ENCODE measurements around the gene ALKBH7. TPM values are rescaled to one million over a fixed set of nuclear protein-coding genes. Genes with fewer than 3 reads are reported as not detected.

ALKBH7 gene
- 40.3 and 74.1 TPM in 2 replicates for total RNA-seq

GRCh38 chr19:6372594-6373095 is at the start of gene ALKBH7:
Gene ALKBH7, plus strand, starts transcription at chr19:6372794. Its CDS starts 27 bp downstream, at chr19:6372821.

GRCh38 chr19:6333439-6333838 is 39.2 kb upstream of the ALKBH7 start, which contains the start of gene ACER1:
Gene ACER1, minus strand, starts transcription at chr19:6333612. Its CDS starts 61 bp downstream, at chr19:6333551.

GRCh38 chr19:6375411-6376010 is 2.9 kb downstream of the ALKBH7 start, which contains the start of gene PSPN:
Gene PSPN, minus strand, starts transcription at chr19:6375933. Its CDS starts 84 bp downstream, at chr19:6375849.

GRCh38 chr19:6393074-6393982 is 20.7 kb downstream of the ALKBH7 start, which contains the start of gene GTF2F1:
Gene GTF2F1, minus strand, starts transcription at chr19:6393164. Its CDS starts 169 bp downstream, at chr19:6392995.

GRCh38 chr19:6424195-6424938 is 51.8 kb downstream of the ALKBH7 start, which contains the start of gene KHSRP:
Gene KHSRP, minus strand, starts transcription at chr19:6424811. Its CDS starts 110 bp downstream, at chr19:6424701.

Other genes with a start within 250 kb of the ALKBH7 start
- gene ACSBG2, start 237.1 kb upstream of the ALKBH7 start, total RNA-seq = not detected in 2 replicates
- 3.3 and 3.9 TPM in 2 replicates for gene MLLT1, start 92.8 kb upstream of the ALKBH7 start, total RNA-seq
- gene ACER1, start 39.2 kb upstream of the ALKBH7 start, total RNA-seq = not detected in 2 replicates
- 63.8 and 73.7 TPM in 2 replicates for gene CLPP, start 11.3 kb upstream of the ALKBH7 start, total RNA-seq
- 0.61 and 1.3 TPM in 2 replicates for gene PSPN, start 3.1 kb downstream of the ALKBH7 start, total RNA-seq
- gene GTF2F1, start 20.4 kb downstream of the ALKBH7 start, total RNA-seq = 48.6 and 50.3 TPM in 2 replicates
- gene KHSRP, start 52.0 kb downstream of the ALKBH7 start, total RNA-seq = 83.5 and 96.2 TPM in 2 replicates
- gene SLC25A41, start 61.0 kb downstream of the ALKBH7 start, total RNA-seq = not detected in 2 replicates
- 19.2 and 32.8 TPM in 2 replicates for gene SLC25A23, start 87.0 kb downstream of the ALKBH7 start, total RNA-seq
- not detected in 2 replicates for gene CRB3, start 91.5 kb downstream of the ALKBH7 start, total RNA-seq
- not detected in 2 replicates for gene DENND1C, start 109.0 kb downstream of the ALKBH7 start, total RNA-seq
- not detected in 2 replicates for gene TUBB4A, start 129.5 kb downstream of the ALKBH7 start, total RNA-seq
- gene TNFSF9, start 158.2 kb downstream of the ALKBH7 start, total RNA-seq = 0.30 and 0.65 TPM in 2 replicates
- gene CD70, start 218.4 kb downstream of the ALKBH7 start, total RNA-seq = not detected in 2 replicates

Measured in epithelial cell of umbilical artery (primary cell).